ENCODE data around the gene RABGAP1. TPM values are rescaled to one million over a fixed set of nuclear protein-coding genes. Genes with fewer than 3 reads are reported as not detected.
"Not testable (repeated sequence)": the region's sequence is repeated elsewhere in the genome, so short reads cannot be mapped to it uniquely, and the experiment has no call there.

The RABGAP1 gene
- polyA plus RNA-seq (ENCODE audit: insufficient read length) = 34.3 TPM

GRCh38 chr9:122940749-122941581 lies at the start of gene RABGAP1:
Gene RABGAP1, plus strand, starts transcription at chr9:122941020. Its CDS starts 16,040 bp downstream, at chr9:122957060.
- DNase-seq = peak; percentile 99

- no peak for DNase-seq
Measured at GRCh38 chr9:122897969-122898368, 42.9 kb upstream of the RABGAP1 start.

GRCh38 chr9:122900791-122901190 lies 40.0 kb upstream of the RABGAP1 start:
- DNase-seq = no peak

GRCh38 chr9:122904466-122904822 lies 36.4 kb upstream of the RABGAP1 start:
- DNase-seq = no peak

GRCh38 chr9:122904823-122905710 lies 35.8 kb upstream of the RABGAP1 start, which contains the start of gene RC3H2:
Gene RC3H2, minus strand, starts transcription at chr9:122905359. Its CDS starts 7,850 bp downstream, at chr9:122897509.
- DNase-seq = peak; percentile 99

- not testable (repeated sequence) for DNase-seq
Measured at GRCh38 chr9:122906122-122906521, 34.7 kb upstream of the RABGAP1 start.

- DNase-seq = no peak
Measured at GRCh38 chr9:122912671-122912963, 28.2 kb upstream of the RABGAP1 start.

GRCh38 chr9:122912964-122913673 lies 27.7 kb upstream of the RABGAP1 start, which contains the start of gene ZBTB6:
Gene ZBTB6, minus strand, starts transcription at chr9:122913323. Its CDS starts 1,251 bp downstream, at chr9:122912072.
- peak; percentile 84 for DNase-seq

- no peak for DNase-seq
Measured at GRCh38 chr9:122918310-122918709, 22.5 kb upstream of the RABGAP1 start.

- no peak for DNase-seq
Measured at GRCh38 chr9:122922713-122923112, 18.1 kb upstream of the RABGAP1 start.

GRCh38 chr9:122923947-122924346 lies 16.9 kb upstream of the RABGAP1 start:
- no peak for DNase-seq

- DNase-seq = no peak
Measured at GRCh38 chr9:122929796-122930354, 10.9 kb upstream of the RABGAP1 start.

GRCh38 chr9:122930541-122931225 lies 10.1 kb upstream of the RABGAP1 start:
- DNase-seq = peak; percentile 14

GRCh38 chr9:122931226-122932121 lies 9.3 kb upstream of the RABGAP1 start, which contains the start of gene ZBTB26:
Gene ZBTB26, minus strand, starts transcription at chr9:122931512. Its CDS starts 11,578 bp downstream, at chr9:122919934.
- peak; percentile 92 for DNase-seq

- DNase-seq = no peak
Measured at GRCh38 chr9:122936464-122936863, 4.4 kb upstream of the RABGAP1 start.

- no peak for DNase-seq
Measured at GRCh38 chr9:122936883-122937282, 3.9 kb upstream of the RABGAP1 start.

- DNase-seq = no peak
Measured at GRCh38 chr9:122939601-122940000, 1.2 kb upstream of the RABGAP1 start.

- no peak for DNase-seq
Measured at GRCh38 chr9:122940454-122940748, 419 bp upstream of the RABGAP1 start.

GRCh38 chr9:122941582-122942234 lies 888 bp downstream of the RABGAP1 start:
- DNase-seq = peak; percentile 24

Measured in hindlimb muscle (tissue), 1 donor.